GM23248 (cell line): ENCODE measurements around the gene SPTBN5. TPM values are rescaled to one million over a fixed set of nuclear protein-coding genes. Genes with fewer than 3 reads are reported as not detected.

Experiments
- DNase-seq: peaks from one replicate; pipeline ENCODE4 v3.0.0-alpha.2; 2015
- H2AFZ ChIP-seq: fragments of 200-600 bp; sonication (generic); 2 replicates; pipeline ENCODE4 v1.6.1; 2016; ENCODE audit warnings: antibody characterized with exemption
- H3F3A ChIP-seq: fragments of 200-600 bp; sonication (generic); 2 replicates; pipeline ENCODE4 v1.6.1; 2016; ENCODE audit warnings: mild to moderate bottlenecking, antibody characterized with exemption, mixed run types; ENCODE audit not compliant: insufficient read depth
- H3K27ac ChIP-seq: fragments of 200-600 bp; sonication (generic); 2 replicates; pipeline ENCODE4 v1.5.1; 2016; ENCODE audit warnings: mild to moderate bottlenecking
- H3K27me3 ChIP-seq: fragments of 200-600 bp; sonication (generic); replicated peaks from 2 replicates; pipeline ENCODE4 v1.6.1; 2016; ENCODE audit warnings: mild to moderate bottlenecking; ENCODE audit not compliant: insufficient read depth
- H3K36me3 ChIP-seq: fragments of 200-600 bp; sonication (generic); 2 replicates; pipeline ENCODE4 v1.6.1; 2016; ENCODE audit warnings: low read depth, mild to moderate bottlenecking
- H3K4me1 ChIP-seq: fragments of 200-600 bp; sonication (generic); 2 replicates; pipeline ENCODE4 v1.6.1; 2016; ENCODE audit warnings: mild to moderate bottlenecking; ENCODE audit not compliant: insufficient read depth
- H3K4me2 ChIP-seq: fragments of 200-600 bp; sonication (generic); one replicate; pipeline ENCODE4 v1.6.1; 2016; ENCODE audit warnings: mild to moderate bottlenecking; ENCODE audit not compliant: unreplicated experiment
- H3K4me3 ChIP-seq: fragments of 200-600 bp; sonication (generic); 2 replicates; pipeline ENCODE4 v1.5.1; 2016; ENCODE audit warnings: mild to moderate bottlenecking
- H3K79me2 ChIP-seq: fragments of 200-600 bp; sonication (generic); 2 replicates; pipeline ENCODE4 v1.6.1; 2016; ENCODE audit warnings: mild to moderate bottlenecking; ENCODE audit not compliant: insufficient read depth
- H3K9ac ChIP-seq: fragments of 200-600 bp; sonication (generic); 2 replicates; pipeline ENCODE4 v1.6.1; 2016; ENCODE audit warnings: mild to moderate bottlenecking
- H3K9me2 ChIP-seq: fragments of 200-600 bp; sonication (generic); 2 replicates; pipeline ENCODE4 v1.6.1; 2016; ENCODE audit warnings: mixed run types, mild to moderate bottlenecking, moderate library complexity; ENCODE audit not compliant: insufficient read depth
- H3K9me3 ChIP-seq: fragments of 200-600 bp; sonication (generic); one replicate; pipeline ENCODE4 v1.6.1; 2017; ENCODE audit warnings: low read depth
- H4K20me1 ChIP-seq: fragments of 200-600 bp; sonication (generic); 2 replicates; pipeline ENCODE4 v1.6.0; 2016; ENCODE audit not compliant: insufficient read depth
- EZH2 ChIP-seq: fragments of 200-600 bp; sonication (generic); IDR thresholded peaks from 2 replicates; pipeline ENCODE4 v1.6.1; 2018; ENCODE audit warnings: antibody characterized with exemption, mild to moderate bottlenecking; ENCODE audit not compliant: insufficient read depth, poor library complexity, severe bottlenecking
- EZH2phosphoT487 ChIP-seq: fragments of 200-600 bp; sonication (generic); IDR thresholded peaks from 2 replicates; pipeline ENCODE4 v1.6.1; 2018; ENCODE audit warnings: antibody characterized with exemption, moderate library complexity, mild to moderate bottlenecking, low read depth; ENCODE audit not compliant: insufficient read depth
- WGBS, 2 experiments: methylation state at CpG; one replicate each; pipeline ENCODE4 v1.1.6; 2015 to 2017; ENCODE audit warnings: low lambda C conversion rate in 2 of 2, low coverage in 1 of 2; ENCODE audit errors: missing lambda C conversion rate in 2 of 2; 5-methylcytosine and 5-hydroxymethylcytosine counted together
- in situ Hi-C: fragments of 300-500 bp; cut with MboI; formaldehyde crosslinking; loops from 2 replicates; pipeline ENCODE4 v1.15.0; 2020
- polyA plus RNA-seq: library from polyadenylated mRNA; unstranded; fragments of >200 nt; fragmentation: Nextera tagmentation; extraction: Ambion mirVana; gene quantifications from 2 replicates; pipeline ENCODE4 v1.2.1, GENCODE V29; 2016
- total RNA-seq: library from RNA; depleted of rRNA; stranded (reverse); fragments of >200 nt; shearing (Covaris generic); gene quantifications from 2 replicates; pipeline ENCODE4 v1.2.3, GENCODE V29; 2014

SPTBN5 gene
- total and polyA plus RNA-seq, 2 experiments from 2014 or later = 0.03 to 0.11 TPM

DNA sequence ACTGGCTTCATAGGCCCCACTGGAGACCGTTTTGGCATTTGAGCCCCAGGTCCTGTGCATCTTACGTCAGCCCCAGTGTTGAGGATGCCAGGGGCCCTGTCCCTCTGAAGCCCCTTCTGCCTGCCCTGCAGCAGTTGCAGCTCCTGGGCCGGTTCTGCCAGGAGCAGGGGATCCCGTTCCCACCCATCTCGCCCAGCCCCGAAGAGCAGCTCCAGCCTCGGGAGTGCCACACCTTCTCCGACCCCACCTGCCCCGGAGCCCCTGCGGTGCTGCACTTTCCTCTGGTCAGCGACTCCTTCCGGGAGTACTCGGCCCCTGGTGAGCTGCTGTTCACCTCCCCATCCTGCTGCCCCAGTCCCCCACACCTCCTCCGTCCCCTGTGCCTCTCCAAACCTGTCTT is 46.6 kb downstream of the SPTBN5 start:
- Histone ChIP-seq H4K20me1 (no peaks in the 10 kb centered on the region), H3K9me3 (no peaks in the 10 kb centered on the region), H3K4me1 (no peaks in the 10 kb centered on the region), H3K9ac (no peak overlapping the region), H2AFZ (no peak overlapping the region), H3F3A (0 out of 2 replicates have a peak, but pooled peaks cover 3% of the 10 kb centered on the region), H3K4me3 (no peak overlapping the region), H3K4me2 (no peak overlapping the region), H3K36me3 (no peaks in the 10 kb centered on the region; the same call in 1 of the 2 replicates), H3K79me2 (no peaks in the 10 kb centered on the region), H3K27me3 (no peaks in the 10 kb centered on the region), H3K9me2 (no peaks in the 10 kb centered on the region), H3K27ac (no peak overlapping the region)
- no peak for DNase-seq
- 91% methylated on average over 8 to 14 of the region's 14 CpGs for WGBS, 2 experiments
- TF ChIP-seq EZH2 (no peak), EZH2phosphoT487 (no peak)
- in situ Hi-C loops = no loop called here

DNA sequence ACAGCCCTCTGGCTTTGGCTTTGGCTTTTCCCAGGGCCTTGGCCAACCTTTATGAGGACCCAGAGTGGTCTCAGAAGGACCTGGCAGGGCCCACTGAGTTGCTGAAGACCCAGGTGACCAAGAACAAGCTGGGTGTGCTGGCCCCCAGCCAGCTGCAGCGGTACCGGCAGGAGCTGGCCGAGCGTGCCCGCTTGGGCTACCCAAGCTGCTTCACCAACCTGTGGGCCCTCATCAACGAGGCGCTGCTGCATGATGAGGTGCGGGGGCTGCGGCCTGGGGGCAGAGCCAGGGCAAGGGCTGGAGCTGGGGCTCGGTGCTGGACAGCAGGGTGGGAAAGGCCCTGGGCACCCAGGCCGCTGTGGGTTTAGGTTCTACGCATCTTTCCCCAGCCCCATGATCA is 49.0 kb downstream of the SPTBN5 start:
- no peak for DNase-seq
- Histone ChIP-seq H3K27me3 (no peaks in the 10 kb centered on the region), H3K9me2 (no peaks in the 10 kb centered on the region), H3F3A (no peaks in the 10 kb centered on the region), H3K4me2 (no peak overlapping the region), H3K9ac (no peak overlapping the region), H3K36me3 (no peaks in the 10 kb centered on the region; the same call in 1 of the 2 replicates), H3K4me1 (no peaks in the 10 kb centered on the region), H3K27ac (no peak overlapping the region), H3K9me3 (no peaks in the 10 kb centered on the region), H2AFZ (no peak overlapping the region), H3K4me3 (no peak overlapping the region), H3K79me2 (no peaks in the 10 kb centered on the region), H4K20me1 (no peaks in the 10 kb centered on the region)
- WGBS, 2 experiments = 85 to 94% methylated on average over 7 to 11 of the region's 12 CpGs
- in situ Hi-C loops = no loop called here
- no peak for TF ChIP-seq EZH2phosphoT487
- no peak for TF ChIP-seq EZH2

DNA sequence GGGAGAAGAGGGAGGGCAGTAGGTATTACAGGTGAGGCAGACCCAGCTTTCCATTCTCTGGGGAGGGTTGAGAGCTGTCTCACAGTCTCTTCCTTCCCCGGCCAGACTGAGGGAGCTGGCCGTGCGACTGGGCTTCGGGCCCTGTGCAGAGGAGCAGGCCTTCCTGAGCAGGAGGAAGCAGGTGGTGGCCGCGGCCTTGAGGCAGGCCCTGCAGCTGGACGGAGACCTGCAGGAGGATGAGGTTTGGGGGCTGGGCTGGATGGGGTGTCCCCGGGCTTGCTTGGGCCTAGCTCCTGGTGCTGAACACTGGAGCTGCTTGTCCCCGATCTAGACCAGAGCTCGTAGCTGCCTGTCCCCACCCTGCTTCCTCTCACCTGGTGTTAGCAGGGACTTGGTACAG is 50.3 kb downstream of the SPTBN5 start:
- no peaks in the 10 kb centered on the region for H3F3A ChIP-seq
- H3K9me3 ChIP-seq = no peaks in the 10 kb centered on the region
- H3K27ac ChIP-seq = no peak overlapping the region
- H4K20me1 ChIP-seq = no peaks in the 10 kb centered on the region
- H3K9ac ChIP-seq = no peak overlapping the region
- no peaks in the 10 kb centered on the region for H3K27me3 ChIP-seq
- 82 to 89% methylated on average over 9 to 10 of the region's 10 CpGs for WGBS, 2 experiments
- no peak overlapping the region for H3K4me3 ChIP-seq
- H3K4me2 ChIP-seq = no peak overlapping the region
- in situ Hi-C loops = no loop called here
- no peaks in the 10 kb centered on the region; the same call in 1 of the 2 replicates for H3K36me3 ChIP-seq
- no peak for DNase-seq
- no peak overlapping the region for H2AFZ ChIP-seq
- TF ChIP-seq EZH2phosphoT487 (no peak), EZH2 (no peak)
- no peaks in the 10 kb centered on the region for H3K9me2 ChIP-seq
- no peaks in the 10 kb centered on the region for H3K4me1 ChIP-seq
- no peaks in the 10 kb centered on the region for H3K79me2 ChIP-seq

DNA sequence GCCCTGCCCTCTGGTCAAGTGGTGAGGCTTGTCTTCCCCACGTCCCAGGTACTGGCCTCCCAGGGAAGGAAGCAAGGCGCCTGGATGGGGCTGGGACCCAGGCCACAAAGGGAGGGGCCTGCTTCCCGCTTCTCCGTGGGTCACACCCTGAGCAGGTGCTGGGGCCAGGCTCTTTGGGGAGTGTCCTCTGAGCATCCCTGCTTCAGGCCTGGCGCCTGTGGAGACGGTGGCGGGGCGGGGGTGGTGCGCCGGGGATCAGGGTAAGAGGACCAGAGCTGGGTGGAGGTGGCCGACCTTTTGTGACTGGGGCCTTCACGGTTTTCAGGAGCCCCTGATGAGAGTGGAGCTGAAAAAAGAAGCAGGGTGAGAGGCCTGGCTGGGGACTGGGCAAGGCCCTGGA is 51.6 kb downstream of the SPTBN5 start:
- Histone ChIP-seq H3K27ac (no peak overlapping the region), H3K27me3 (no peaks in the 10 kb centered on the region), H3K79me2 (no peaks in the 10 kb centered on the region), H3K9ac (no peak overlapping the region), H3K9me3 (no peaks in the 10 kb centered on the region), H3K4me1 (no peaks in the 10 kb centered on the region), H4K20me1 (no peaks in the 10 kb centered on the region), H3K4me3 (no peak overlapping the region), H3F3A (no peaks in the 10 kb centered on the region), H3K36me3 (no peaks in the 10 kb centered on the region; the same call in 1 of the 2 replicates), H3K4me2 (no peak overlapping the region), H2AFZ (no peak overlapping the region), H3K9me2 (no peaks in the 10 kb centered on the region)
- no peak for DNase-seq
- 73 to 79% methylated on average over 12 of the region's 12 CpGs for WGBS, 2 experiments
- in situ Hi-C loops = no loop called here
- TF ChIP-seq EZH2phosphoT487 (no peak), EZH2 (no peak)

DNA sequence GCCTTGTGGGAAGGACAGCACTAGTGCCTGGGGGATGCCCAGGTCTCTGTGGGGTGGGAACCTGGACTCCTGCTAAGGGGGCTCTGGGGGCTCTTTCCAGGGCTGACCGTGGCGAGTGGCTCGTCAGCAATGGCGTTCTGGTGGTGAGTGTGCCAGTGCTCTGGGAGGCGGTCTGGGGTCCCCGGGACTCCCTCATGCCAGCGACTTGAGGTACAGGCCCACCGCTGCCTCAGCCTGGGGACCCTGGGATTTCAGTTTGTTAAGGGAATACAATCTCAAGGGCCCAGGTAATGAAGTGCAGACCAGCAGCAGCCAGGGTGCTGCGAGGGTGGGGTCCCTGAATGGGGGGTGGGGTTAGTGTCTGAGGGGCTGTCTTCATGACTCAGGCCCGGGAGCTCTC is 52.7 kb downstream of the SPTBN5 start:
- Histone ChIP-seq H2AFZ (no peak overlapping the region), H3K4me1 (no peaks in the 10 kb centered on the region), H3K79me2 (no peaks in the 10 kb centered on the region), H3K27me3 (no peaks in the 10 kb centered on the region), H3K9me3 (no peaks in the 10 kb centered on the region), H3K4me2 (no peak overlapping the region), H3K9me2 (no peaks in the 10 kb centered on the region), H3F3A (no peaks in the 10 kb centered on the region), H4K20me1 (no peaks in the 10 kb centered on the region), H3K4me3 (no peak overlapping the region), H3K36me3 (no peaks in the 10 kb centered on the region), H3K9ac (no peak overlapping the region), H3K27ac (no peak overlapping the region)
- DNase-seq = no peak
- WGBS, 2 experiments = 82 to 85% methylated on average over 9 to 10 of the region's 10 CpGs
- in situ Hi-C loops = no loop called here
- TF ChIP-seq EZH2 = no peak
- TF ChIP-seq EZH2phosphoT487 = no peak
